Measurements from ENCODE around the gene RGP1.

The RGP1 gene

GRCh38 chr9:35723426-35723825, 25.7 kb upstream of the RGP1 start:
- no peak for DNase-seq

GRCh38 chr9:35723908-35724307, 25.2 kb upstream of the RGP1 start:
- DNase-seq: no peak

DNA sequence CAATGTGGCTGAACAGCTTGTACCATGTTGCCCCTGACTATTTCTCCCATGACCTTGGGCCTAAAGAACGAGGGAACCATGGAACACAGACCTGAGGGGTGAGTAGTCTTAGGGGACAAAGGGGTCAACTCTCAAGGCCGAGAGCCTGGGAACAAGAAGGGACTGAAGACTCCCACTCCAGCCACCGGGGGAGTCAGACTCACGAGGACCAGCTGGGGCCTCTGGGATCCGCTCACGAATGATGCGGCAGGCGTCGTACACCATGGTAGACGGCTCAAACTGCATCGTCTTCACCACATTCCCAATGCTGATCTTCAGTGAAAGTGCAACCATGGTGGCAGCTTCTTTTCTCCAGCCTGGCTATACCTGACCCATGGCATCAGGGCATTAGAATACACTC, 23.7 kb upstream of the RGP1 start:
- DNase-seq: no peak

- no peak for DNase-seq
Observed at GRCh38 chr9:35726931-35727330, 22.2 kb upstream of the RGP1 start.

DNA sequence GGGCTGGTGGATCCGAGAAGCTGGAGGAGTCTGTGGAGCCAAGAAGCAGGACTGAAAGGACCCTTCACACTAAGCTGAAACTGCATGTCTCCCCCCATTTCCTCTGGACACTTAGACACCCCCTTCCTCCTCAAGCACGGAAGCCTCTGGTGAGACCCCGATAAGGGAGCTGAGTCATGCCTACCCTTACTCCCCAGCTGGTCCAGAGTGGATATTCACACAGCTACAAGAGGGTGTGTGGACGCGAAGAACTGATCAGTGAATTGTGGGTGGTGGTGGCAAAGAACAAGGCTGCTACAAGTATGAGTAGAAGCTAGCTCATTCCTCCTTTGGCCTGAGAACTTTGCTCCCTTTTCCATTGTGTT, 21.4 kb upstream of the RGP1 start:
- no peak for DNase-seq

GRCh38 chr9:35728041-35728971, 20.8 kb upstream of the RGP1 start:
- no peak for DNase-seq

GRCh38 chr9:35729101-35729500, 20.0 kb upstream of the RGP1 start:
- no peak for DNase-seq

DNA sequence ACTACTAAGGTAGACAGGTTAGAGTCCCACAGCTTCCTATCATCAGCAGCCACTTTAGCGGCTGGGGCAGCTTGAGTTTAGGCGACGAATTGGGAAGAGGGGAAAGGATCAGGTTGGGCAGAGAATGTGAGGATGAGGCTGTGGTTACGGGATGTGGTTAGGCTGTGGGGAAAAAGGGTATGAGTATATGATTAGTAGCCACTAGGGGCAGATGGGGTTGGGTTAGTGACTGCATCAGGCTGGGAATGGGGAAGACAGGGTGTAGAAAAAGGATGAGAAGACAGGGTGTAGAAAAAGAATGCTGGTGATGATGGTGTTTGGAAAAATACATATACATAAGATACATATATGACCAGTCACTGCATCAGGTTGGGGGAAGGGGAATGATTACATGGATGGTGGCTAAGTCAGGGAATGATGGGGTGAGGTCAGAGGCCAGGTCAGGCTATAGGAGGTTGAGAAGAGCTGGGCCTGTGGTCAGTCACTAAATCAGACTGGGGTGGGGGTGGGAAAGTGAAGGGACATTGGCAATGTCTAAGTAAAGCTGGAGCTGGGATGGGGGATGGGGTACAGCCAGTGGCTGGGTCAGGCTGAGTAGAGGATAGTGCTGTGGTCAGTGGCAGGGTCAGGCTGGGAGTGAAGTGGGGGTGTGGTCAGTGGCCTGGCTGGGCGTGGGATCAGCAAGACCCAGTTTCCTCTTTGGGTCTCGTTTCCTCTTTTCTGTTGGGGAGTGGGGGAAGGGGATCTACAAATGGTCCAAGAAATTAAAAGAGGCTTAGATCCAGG, 19.2 kb upstream of the RGP1 start:
- DNase-seq: peak in 1 of 2 experiments; percentile 56

- no peak for DNase-seq
Observed at GRCh38 chr9:35730486-35730854, 18.6 kb upstream of the RGP1 start.

DNA sequence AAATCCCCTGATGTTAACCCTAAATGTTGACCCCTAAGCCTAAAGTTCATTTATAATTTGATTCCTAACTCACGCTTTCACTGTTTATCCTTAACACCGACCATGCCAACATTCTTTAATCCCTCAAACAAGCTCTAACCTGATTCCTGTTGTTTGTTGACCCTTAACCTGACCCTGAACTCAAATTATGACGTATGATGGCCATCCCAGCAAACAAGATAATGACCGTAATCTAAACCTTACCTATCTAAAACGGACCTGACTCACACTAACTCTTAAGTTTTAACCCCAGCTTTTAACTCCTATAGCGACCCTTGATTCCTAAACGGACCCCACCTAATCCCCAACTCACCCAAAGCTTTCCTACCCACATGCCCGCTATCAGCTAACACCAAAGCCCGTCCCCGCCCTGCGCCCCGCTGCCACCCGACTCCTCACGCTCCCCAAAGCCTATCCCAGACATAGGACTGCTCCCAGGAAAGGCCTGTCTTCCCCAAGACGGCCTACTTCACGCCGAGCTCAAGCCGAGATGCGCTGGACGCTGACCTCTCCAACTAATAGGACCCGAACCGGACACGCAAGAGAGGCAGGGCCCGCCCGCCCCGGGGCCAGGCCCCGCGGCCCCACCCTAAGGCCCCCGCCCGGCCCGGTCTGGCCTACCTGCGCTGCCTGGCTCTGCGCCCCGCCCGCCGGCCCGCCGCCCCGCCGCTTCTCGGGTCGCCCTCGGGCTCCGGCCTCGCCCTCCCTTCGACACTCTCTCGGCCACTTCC, 17.5 kb upstream of the RGP1 start:
- peak in 1 of 2 experiments; percentile 29 for DNase-seq

- DNase-seq: peak; percentile 92 to 98
Observed at GRCh38 chr9:35732185-35732799, 16.8 kb upstream of the RGP1 start, which contains the start of the genes CREB3 and TLN1. Gene CREB3, plus strand, starts transcription at chr9:35732666. Its CDS starts 107 bp downstream, at chr9:35732773. Gene TLN1, minus strand, starts transcription at chr9:35732195. Its CDS starts 6,501 bp downstream, at chr9:35725694.

- DNase-seq: peak; percentile 16 to 62
Observed at GRCh38 chr9:35732800-35733541, 16.1 kb upstream of the RGP1 start.

- DNase-seq: no peak
Observed at GRCh38 chr9:35734096-35734495, 15.0 kb upstream of the RGP1 start.

GRCh38 chr9:35736201-35736633, 12.9 kb upstream of the RGP1 start:
- peak; percentile 51 to 68 for DNase-seq

DNA sequence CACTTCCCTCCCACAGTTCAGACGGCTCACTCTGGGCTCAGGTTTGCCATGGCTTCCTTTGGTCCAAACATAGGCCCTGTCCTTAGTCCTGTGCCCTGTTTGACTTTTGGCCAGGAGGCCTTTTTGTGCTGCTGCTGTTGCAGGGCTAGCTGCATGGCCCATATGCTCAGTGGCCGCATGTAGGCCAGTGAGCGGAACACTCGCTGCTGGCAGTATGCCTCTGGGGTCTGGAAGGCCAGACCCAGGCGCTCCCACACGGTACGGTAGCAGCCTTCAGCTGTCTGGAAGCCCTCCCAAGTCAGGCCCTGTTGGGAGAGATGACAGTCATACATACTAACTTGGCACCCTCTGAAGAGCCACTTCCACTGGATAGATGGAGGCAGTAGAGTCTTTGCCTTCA, 11.9 kb upstream of the RGP1 start:
- DNase-seq: no peak

DNA sequence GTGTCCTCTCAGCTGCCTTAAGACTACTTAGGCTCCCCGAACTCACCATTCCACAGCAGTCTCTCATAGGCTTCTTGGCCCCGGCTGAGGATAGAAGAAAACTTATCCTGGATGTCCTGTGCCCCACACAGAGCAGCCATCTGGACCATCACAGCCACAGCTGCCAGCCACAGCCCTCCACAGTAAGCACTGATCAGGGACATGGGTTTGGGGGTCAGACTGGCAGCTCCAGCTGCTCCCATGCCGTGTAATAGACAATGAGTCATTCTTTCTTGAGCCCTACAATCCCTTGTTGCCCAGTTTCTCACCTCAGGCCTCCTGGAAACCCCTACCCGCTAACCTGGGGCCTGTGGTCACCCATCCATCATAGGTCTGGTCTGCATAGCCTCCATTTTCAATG, 10.9 kb upstream of the RGP1 start:
- DNase-seq: no peak

DNA sequence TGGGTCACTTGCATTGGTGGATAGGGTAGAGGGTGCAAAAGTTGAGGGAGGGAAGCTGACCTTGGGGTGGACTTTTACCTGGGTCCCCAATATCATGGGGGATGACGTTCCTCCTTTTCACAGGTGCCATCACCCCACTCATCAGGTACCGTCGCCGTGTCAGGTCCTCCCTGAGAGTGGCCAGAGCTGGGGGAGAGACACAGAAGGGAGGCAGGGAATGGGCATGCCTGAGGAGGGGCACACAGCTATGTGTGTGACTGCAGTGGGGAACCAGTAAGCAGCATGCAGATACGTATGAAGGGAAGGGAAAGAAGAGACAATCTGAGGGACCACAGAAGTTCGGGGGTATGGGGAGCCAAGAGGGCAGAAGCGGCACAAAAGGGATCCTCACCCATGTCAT, 10.2 kb upstream of the RGP1 start:
- no peak for DNase-seq

DNA sequence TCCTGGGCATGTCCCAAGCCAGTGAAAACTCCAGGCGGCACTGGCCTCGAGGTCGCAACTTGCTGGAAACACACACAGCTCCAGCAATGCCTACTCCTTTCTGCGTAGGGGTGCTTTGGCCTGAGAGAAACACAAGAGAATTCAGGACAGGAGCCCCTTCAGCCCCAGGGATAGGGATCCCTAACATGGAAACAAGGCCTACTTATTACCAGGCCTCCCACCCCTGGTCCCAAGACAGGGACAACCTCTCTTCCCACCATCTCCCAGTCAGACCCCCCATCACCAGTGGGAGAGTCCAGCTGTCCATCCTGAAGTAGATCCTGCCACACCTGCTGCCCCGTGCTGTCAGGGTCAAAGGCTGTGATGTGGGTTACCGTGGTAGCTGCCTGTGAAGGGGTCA, 8.8 kb upstream of the RGP1 start:
- no peak for DNase-seq

- DNase-seq: no peak
Observed at GRCh38 chr9:35741740-35742139, 7.3 kb upstream of the RGP1 start.

GRCh38 chr9:35743452-35743851, 5.6 kb upstream of the RGP1 start:
- DNase-seq: no peak

GRCh38 chr9:35743880-35744518, 5.1 kb upstream of the RGP1 start:
- no peak for DNase-seq
